HG03064 (cell line): ENCODE data around the gene C16orf95.
"Not testable (repeated sequence)": the region's sequence is repeated elsewhere in the genome, so short reads cannot be mapped to it uniquely, and the experiment has no call there.

Experiments used
- ATAC-seq: cut with Tn5 transposase; IDR thresholded peaks from one replicate; pipeline ENCODE4 v1.9.1; 2021; ENCODE audit warnings: low read depth; ENCODE audit not compliant: unreplicated experiment

The C16orf95 gene

DNA sequence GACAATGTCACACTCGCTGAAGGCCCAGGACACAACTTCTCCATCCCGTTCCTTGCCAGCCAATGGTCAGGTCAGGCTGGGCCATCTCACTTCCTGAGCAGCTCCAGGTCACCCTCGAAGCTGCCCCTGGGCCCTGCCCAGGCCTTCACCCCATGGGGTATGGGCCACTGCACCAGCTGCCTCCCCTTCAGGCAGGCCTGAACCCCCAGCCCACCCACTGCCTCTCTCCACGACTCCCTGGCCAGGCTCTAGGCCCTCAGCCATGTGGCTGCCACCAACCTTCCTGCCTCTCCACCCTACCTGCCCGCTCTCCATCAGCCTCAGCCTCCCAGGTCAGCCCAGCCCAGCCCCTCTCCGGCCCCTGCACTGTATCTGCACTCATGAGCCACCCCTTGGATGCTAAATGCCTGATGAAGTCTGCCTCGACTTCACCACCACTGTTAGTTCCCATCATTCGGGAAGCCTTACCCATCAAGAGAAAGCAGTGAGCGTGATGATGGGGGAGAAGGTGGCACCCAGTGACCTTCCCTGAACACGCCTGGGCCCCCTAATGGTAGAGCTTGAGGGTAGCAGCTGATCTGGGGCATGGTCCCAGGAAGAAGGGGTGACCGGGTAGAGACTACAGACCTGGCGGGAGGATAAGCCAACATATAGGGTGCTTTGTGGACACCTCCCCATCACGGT lies 30.9 kb upstream of the C16orf95 start:
- ATAC-seq: no peak

DNA sequence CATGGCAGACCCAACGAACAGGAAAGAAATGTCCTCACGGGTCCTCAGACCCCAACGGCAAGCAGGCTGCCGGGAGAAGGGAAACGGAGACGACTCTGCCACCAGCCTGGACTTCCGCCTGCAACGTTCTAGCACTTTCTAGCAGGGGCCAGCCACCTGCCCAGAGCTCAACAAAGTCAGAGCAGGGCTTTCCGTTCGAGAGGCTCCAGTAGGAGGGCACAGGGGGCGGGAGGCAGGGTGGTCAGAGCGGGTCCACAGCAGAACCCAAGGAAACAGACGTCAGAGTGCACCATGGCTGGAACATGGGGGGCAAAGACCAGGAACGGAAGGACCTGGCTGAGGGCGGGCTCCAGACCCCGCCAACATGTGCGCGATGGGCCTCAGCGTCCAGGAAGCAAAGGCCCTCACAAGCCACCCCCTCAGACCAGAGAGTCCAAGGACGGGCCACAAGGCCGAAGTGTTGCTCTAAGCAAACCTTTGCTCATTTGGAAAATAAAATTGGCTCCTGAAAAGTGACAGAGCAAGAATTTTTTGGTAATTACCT lies 29.4 kb upstream of the C16orf95 start:
- ATAC-seq: no peak

- no peak for ATAC-seq
Observed at GRCh38 chr16:87345726-87346424, 28.7 kb upstream of the C16orf95 start.

- no peak for ATAC-seq
Observed at GRCh38 chr16:87344931-87345631, 27.9 kb upstream of the C16orf95 start.

DNA sequence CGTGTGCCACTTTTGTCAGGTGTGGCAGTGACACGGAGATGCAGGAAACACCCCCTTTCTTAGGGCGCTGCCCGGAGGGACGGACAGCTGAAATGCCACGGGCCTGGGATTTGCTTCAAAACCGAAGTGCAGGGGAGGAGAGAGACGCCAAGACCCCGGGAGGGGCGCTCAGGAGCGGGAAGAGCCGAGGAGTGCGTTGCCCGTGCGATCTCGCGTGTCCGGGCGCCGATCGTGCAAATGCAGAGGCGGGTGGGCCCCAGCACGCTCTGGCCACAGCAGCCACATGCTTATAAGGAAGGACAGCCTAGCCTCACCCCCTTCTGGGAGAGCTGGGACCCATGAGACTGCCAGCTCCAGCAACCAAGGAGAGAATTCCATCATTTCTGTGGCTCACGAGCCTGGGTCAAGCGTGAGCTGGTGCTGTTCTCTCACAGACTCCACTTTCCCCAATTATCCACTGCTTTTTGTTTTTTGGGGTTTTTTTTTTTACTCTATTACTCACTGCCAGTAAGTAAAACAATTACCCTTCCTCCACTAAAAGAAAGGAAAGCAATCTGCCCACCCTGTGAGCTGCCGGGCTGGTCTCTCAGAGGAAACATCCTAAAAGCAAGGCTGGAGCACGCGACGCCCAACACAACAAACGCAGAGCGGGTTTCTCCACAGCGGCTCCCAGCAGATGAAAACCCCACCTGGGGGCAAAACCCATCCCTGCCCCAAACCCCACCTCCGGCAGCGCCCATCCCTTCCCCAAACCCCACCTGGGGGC lies 27.2 kb upstream of the C16orf95 start:
- ATAC-seq: no peak

DNA sequence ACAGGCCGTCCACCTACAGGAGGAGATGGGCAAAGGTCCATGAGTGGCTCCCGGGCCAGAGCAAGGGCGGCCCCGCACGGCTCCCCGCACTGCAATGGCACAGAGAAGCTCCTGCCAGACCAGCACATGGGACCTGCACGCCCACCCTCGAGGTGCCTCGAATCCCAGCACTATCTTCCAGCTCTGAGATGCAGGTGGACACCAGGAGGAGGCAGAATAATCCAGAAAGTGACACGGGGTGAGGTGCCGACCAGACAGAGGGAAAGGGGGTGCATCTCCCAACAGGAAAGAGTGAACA lies 26.5 kb upstream of the C16orf95 start:
- no peak for ATAC-seq

GRCh38 chr16:87342978-87343752 lies 26.0 kb upstream of the C16orf95 start:
- no peak for ATAC-seq

DNA sequence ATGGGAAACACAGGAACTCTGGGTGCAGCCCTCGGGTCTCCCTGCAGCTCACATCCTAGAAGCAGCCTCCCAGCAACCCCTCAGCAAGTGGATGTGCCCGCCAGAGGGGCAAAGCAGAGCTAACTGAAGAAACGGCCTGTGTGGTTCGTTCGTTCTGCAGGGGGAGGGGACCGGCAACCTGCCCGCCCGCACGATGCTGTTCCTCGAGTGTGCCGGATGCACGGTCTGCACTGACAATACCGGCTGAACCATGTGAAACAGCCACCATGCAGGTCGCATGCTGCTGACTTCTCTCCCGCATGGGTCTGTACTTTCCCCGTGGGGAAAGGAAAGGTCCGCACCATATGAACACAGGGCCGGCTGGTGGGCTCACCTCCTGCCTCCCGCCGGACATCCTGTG lies 25.3 kb upstream of the C16orf95 start:
- no peak for ATAC-seq

DNA sequence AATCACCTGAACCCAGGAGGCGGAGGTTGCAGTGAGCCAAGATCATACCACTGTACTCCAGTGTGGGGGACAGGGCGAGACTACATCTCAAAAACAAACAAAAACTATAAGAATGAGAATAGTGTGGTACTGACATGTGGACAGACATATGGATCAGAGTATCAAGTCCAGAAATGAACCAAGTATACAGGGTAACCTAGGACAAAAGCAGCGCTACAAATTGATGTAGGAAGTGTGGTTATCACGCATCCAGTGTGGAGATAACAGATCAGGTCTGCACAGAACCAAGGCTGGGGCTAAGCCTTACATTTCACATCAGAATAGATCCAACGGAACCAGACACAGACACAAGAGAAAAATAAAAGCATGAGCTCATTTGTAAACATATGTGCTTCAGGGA lies 23.0 kb upstream of the C16orf95 start:
- no peak for ATAC-seq

- ATAC-seq: not testable (repeated sequence)
Observed at GRCh38 chr16:87339724-87340105, 22.5 kb upstream of the C16orf95 start.

GRCh38 chr16:87339086-87339723 lies 22.0 kb upstream of the C16orf95 start:
- no peak for ATAC-seq

GRCh38 chr16:87338155-87338765 lies 21.1 kb upstream of the C16orf95 start:
- no peak for ATAC-seq

DNA sequence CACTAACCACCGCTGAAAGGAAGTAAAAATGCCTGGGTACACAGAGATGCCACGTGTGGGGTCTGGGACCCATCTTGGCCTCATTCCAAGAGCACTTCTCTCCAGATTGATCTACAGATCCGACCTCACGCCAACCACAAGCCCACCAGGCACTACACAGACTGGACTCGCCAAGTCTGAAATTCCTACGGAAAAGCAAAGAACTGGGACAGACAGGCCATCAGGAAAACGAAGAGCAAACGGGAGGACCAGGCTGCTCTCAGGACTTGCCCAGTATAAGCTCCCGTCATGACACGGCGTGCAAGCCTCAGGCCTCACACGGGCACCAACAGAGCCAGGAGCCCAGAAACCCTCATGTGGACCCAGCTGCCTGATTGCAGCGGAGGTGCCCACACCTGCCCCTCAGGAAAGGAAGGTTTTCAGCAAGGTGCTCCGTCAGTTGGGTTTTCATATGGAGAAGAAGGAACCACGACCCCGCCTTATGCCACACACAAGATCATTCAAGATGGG lies 20.1 kb upstream of the C16orf95 start:
- ATAC-seq: no peak

DNA sequence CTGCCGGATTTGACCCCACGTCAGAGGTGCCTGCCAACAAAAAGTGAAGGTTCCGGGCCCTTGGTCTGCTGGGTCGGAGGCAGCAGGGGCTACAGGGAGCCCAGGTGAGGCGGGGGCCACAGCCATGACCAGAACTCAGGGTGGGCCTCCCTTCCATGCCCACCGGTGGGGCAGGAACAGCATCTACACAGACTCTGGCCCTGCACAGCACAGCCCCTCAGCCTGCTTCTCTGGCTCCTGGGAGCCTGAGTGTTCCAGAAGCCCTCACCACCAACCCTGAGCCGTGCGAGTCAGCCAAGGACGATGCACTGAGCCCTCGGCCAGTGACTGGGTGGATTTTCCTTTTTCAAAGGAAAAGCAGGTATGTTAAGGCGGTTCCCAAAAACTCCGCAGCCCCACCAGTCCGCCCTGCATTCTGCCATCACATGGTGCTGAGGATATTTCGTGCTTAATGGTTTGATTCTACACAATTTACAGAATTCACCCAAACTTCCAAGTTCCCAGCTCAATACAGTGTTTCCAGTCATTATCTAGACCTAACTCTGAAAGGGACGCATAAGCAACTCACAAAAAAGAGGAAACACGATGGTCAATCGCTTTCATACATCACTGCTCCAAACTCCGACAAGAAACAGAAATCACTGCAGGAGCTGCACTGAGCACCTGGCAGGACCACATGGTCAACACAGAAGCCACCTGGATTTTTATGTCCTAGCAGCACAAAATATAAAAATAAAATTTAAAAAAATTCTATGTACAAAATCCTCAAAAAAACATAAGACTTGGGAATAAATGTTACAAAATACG lies 19.4 kb upstream of the C16orf95 start:
- no peak for ATAC-seq

- no peak for ATAC-seq
Observed at GRCh38 chr16:87335625-87336433, 18.6 kb upstream of the C16orf95 start.

DNA sequence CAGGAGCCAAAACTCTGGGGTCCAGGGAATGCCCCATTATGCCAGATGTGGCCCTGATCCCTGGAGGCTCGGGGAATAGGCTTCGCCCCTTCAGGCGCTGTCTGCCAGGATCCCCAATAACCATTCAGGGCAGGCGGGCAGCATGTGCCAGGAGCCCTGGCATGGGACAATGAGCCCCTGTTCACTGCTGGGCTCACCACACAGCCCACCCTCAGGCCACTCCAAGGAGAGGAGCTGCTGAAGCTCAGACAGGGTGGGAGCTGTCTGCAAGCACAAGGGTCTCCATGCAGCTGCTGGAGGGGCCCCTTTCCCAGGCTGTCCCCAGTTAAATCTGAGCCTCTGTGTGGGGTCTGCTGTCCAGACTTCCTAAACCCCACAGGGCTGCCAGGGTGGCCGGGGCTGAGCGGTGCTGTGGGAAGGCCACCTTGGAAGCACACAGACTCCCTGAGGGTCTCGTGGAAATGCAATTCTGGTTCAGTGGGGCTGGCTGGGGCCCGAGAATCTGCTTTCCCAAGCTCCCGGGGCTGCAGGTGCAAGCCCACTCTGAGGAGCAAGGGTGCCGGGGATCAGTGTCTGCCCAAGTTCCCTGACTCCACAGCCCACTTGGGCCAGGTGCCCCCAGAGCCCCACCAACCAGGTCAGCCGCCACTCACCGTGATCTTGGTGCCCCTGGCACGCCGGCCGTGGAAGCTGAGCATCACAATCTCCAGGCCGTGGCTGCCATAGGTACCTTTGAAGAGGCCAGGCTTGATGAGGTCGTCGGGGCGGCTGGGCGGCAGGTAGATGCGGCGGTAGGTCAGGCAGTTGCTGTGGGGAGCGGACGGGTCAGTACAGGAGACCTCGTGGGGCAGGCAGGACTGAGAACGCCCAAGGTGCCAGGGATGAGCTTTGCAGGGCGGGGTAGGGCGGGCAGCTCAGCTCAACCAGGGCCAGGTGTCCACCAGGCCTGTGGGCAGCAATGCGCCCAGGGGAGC lies 17.7 kb upstream of the C16orf95 start:
- ATAC-seq: no peak
